Subcutaneous abdominal adipose tissue (tissue), 5 donors: Measurements from ENCODE around the gene TREML1.

ENCODE experiments used
- H3K27ac ChIP-seq: one replicate; pipeline ENCODE4 v1.7.0; 2013; ENCODE audit warnings: low read depth, mild to moderate bottlenecking, inconsistent platforms, low read length, moderate library complexity
- H3K27me3 ChIP-seq, 5 donors: one replicate each; pipeline ENCODE4 v1.7.0; 2013; ENCODE audit warnings: low read length in 5 of 5, inconsistent platforms in 1 of 5; ENCODE audit not compliant: control insufficient read depth in 5 of 5, insufficient read depth in 4 of 5
- H3K36me3 ChIP-seq, 5 donors: one replicate each; pipeline ENCODE4 v1.7.0; 2013; ENCODE audit warnings: low read length in 5 of 5; ENCODE audit not compliant: control insufficient read depth in 5 of 5, insufficient read depth in 5 of 5
- H3K4me1 ChIP-seq, 5 donors: one replicate each; pipeline ENCODE4 v1.7.0; 2013; ENCODE audit warnings: low read length in 5 of 5, mild to moderate bottlenecking in 3 of 5, moderate library complexity in 1 of 5; ENCODE audit not compliant: control insufficient read depth in 5 of 5, insufficient read depth in 5 of 5
- H3K4me3 ChIP-seq, 5 donors: one replicate each; pipeline ENCODE4 v1.7.0; 2013; ENCODE audit warnings: low read length in 5 of 5, low read depth in 1 of 5
- H3K9ac ChIP-seq, 5 donors: one replicate each; pipeline ENCODE4 v1.7.0; 2013; ENCODE audit warnings: low read length in 5 of 5, mild to moderate bottlenecking in 4 of 5, moderate library complexity in 3 of 5
- H3K9me3 ChIP-seq, 5 donors: one replicate each; pipeline ENCODE4 v1.7.0; 2013; ENCODE audit warnings: low read length in 5 of 5; ENCODE audit not compliant: control insufficient read depth in 5 of 5
- donor health status: healthy.
- donor health status: healthy.
- donor health status: healthy.
- donor health status: healthy.
- donor health status: healthy.

TREML1 gene

DNA sequence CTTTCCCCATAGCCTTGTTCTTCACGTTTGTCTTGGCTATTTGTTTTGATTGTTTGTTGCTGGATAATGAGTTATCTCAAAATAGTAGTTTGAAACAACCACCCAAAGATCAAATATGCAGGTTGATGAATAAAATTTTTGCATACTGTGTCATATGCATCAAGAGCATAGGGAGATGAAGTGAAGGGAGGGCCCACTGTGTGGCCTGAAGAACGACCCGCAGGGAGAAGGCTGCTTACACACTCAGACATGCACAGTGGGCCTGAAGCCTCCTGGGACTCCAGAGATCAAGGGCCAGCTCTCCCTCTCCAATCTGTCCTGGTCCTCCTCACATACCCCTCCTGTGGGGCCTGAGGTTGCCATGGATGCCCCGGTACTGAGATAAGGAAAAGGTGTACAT, 25.0 kb upstream of the TREML1 start:
- Histone ChIP-seq H3K27ac (no peak overlapping the region), H3K9ac (no peak overlapping the region), H3K4me1 (peaks cover 0 to 4% (median 0%) of the 10 kb centered on the region in 5 donors), H3K36me3 (no peaks in the 10 kb centered on the region), H3K4me3 (no peak overlapping the region), H3K27me3 (peaks cover 0 to 2% (median 0%) of the 10 kb centered on the region in 5 donors), H3K9me3 (no peaks in the 10 kb centered on the region)

DNA sequence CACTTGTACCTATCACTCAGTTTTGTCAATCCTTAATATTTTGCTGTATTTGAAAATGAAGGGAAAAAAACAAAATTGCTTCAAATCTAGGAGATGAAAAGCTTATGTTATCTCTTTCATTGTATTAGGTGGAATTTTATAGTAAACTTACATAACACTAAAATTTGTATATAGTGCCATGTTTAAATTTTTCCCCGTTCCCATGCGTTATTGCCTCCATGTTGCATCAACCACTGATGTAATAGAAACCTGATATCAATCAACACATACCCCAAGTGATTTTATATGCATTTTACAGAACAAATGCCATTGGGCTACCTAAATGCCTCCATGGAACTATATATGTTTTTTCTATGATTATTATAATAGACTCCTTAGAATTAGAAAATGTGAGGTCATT, 23.5 kb upstream of the TREML1 start:
- H3K27ac ChIP-seq = no peak overlapping the region
- no peak overlapping the region for H3K9ac ChIP-seq
- peaks cover 0 to 2% (median 0%) of the 10 kb centered on the region in 5 donors for H3K27me3 ChIP-seq
- H3K4me3 ChIP-seq = no peak overlapping the region
- H3K9me3 ChIP-seq = no peaks in the 10 kb centered on the region
- H3K4me1 ChIP-seq = peaks cover 0 to 4% (median 0%) of the 10 kb centered on the region in 5 donors
- no peaks in the 10 kb centered on the region for H3K36me3 ChIP-seq

- peaks cover 0 to 4% (median 0%) of the 10 kb centered on the region in 5 donors for H3K4me1 ChIP-seq
- H3K4me3 ChIP-seq = no peak overlapping the region
- peaks cover 0 to 2% (median 0%) of the 10 kb centered on the region in 5 donors for H3K27me3 ChIP-seq
- no peaks in the 10 kb centered on the region for H3K36me3 ChIP-seq
- H3K9me3 ChIP-seq = no peaks in the 10 kb centered on the region
- H3K9ac ChIP-seq = no peak overlapping the region
- no peak overlapping the region for H3K27ac ChIP-seq
These were observed 23.1 kb upstream of the TREML1 start for GRCh38 chr6:41177287-41177686.

- peaks cover 0 to 5% (median 0%) of the 10 kb centered on the region in 5 donors for H3K27me3 ChIP-seq
- no peaks in the 10 kb centered on the region for H3K36me3 ChIP-seq
- no peaks in the 10 kb centered on the region for H3K4me1 ChIP-seq
- H3K9me3 ChIP-seq = no peaks in the 10 kb centered on the region
- H3K9ac ChIP-seq = no peak overlapping the region
- no peak overlapping the region for H3K27ac ChIP-seq
- H3K4me3 ChIP-seq = no peak overlapping the region
These were observed 22.0 kb upstream of the TREML1 start for GRCh38 chr6:41176189-41176588.

- no peak overlapping the region for H3K9ac ChIP-seq
- H3K27ac ChIP-seq = no peak overlapping the region
- no peaks in the 10 kb centered on the region for H3K9me3 ChIP-seq
- no peaks in the 10 kb centered on the region for H3K36me3 ChIP-seq
- H3K4me1 ChIP-seq = no peaks in the 10 kb centered on the region
- peaks cover 0 to 5% (median 0%) of the 10 kb centered on the region in 5 donors for H3K27me3 ChIP-seq
- no peak overlapping the region for H3K4me3 ChIP-seq
These were observed 20.9 kb upstream of the TREML1 start for GRCh38 chr6:41175084-41175483.

DNA sequence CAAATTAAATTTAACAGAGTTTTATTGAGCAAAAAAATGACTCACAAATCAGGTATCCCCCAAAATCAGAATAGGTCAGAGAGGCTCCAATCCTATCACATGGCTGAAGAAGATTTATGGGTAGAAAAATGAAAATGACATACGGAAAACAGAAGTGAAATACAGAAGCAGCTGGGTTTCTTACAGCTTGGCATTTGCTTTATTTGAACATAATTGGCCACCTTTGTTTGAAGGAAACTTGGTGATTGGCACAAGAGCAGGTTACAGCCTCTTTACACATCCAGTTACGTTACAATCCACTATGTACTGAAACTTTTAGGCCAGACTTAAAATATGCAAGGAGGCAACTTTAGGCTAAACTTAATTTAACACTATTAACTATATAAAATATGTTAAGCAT, 20.5 kb upstream of the TREML1 start:
- Histone ChIP-seq H3K4me3 (no peak overlapping the region), H3K36me3 (no peaks in the 10 kb centered on the region), H3K9ac (no peak overlapping the region), H3K27ac (no peak overlapping the region), H3K27me3 (peaks cover 0 to 5% (median 0%) of the 10 kb centered on the region in 5 donors), H3K9me3 (no peaks in the 10 kb centered on the region), H3K4me1 (no peaks in the 10 kb centered on the region)

GRCh38 chr6:41171908-41172307, 17.8 kb upstream of the TREML1 start:
- Histone ChIP-seq H3K4me1 (no peaks in the 10 kb centered on the region), H3K9me3 (no peaks in the 10 kb centered on the region), H3K9ac (no peak overlapping the region), H3K27me3 (peaks cover 0 to 5% (median 0%) of the 10 kb centered on the region in 5 donors), H3K36me3 (no peaks in the 10 kb centered on the region), H3K4me3 (no peak overlapping the region), H3K27ac (no peak overlapping the region)

DNA sequence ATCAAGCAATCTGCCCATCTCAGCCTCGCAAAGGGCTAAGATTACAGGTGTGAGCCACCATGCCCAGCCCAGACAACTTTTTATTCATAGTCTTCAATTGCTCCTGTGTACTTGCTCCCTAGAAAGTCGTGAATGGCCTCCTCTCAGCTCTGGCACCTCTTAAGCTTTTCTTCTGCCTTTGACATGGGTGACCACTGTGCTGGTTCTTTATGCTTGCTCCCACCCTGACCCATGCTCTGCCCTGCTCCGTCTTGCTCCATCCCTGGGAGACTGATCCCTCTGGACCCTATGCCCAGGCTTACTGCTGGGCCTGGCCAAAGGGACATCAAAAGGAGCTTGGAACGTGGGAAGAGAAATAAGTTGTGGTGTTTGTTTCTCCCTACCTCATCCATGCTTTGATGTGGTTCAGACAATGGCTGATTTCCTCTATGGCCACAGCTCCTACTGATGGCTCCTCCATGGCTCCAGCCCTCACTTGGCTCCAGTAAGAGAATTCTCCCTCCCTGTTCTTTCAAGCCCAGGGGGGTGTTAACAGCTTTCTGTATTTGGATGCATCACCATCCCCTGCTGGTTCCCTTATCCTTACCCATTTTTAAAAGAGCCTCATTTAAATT, 16.5 kb upstream of the TREML1 start:
- Histone ChIP-seq H3K9me3 (no peaks in the 10 kb centered on the region), H3K27me3 (peaks cover 0 to 5% (median 0%) of the 10 kb centered on the region in 5 donors), H3K4me1 (no peaks in the 10 kb centered on the region), H3K9ac (no peak overlapping the region), H3K4me3 (no peak overlapping the region), H3K27ac (no peak overlapping the region), H3K36me3 (no peaks in the 10 kb centered on the region)

GRCh38 chr6:41167173-41167963, 13.2 kb upstream of the TREML1 start:
- Histone ChIP-seq H3K9ac (no peak overlapping the region), H3K36me3 (no peaks in the 10 kb centered on the region), H3K27me3 (peaks cover 0 to 5% (median 0%) of the 10 kb centered on the region in 5 donors), H3K4me3 (no peak overlapping the region), H3K9me3 (no peaks in the 10 kb centered on the region), H3K4me1 (peaks cover 0 to 5% (median 0%) of the 10 kb centered on the region in 5 donors), H3K27ac (no peak overlapping the region)

- H3K27ac ChIP-seq = no peak overlapping the region
- H3K27me3 ChIP-seq = peaks cover 0 to 14% (median 0%) of the 10 kb centered on the region in 5 donors
- peaks cover 0 to 13% (median 0%) of the 10 kb centered on the region in 5 donors for H3K4me1 ChIP-seq
- H3K9ac ChIP-seq = no peak overlapping the region
- no peaks in the 10 kb centered on the region for H3K36me3 ChIP-seq
- no peaks in the 10 kb centered on the region for H3K9me3 ChIP-seq
- no peak overlapping the region for H3K4me3 ChIP-seq
These were observed 10.5 kb upstream of the TREML1 start for GRCh38 chr6:41164551-41165120.
